ENCODE data around the gene LMO7.

Gene LMO7

GRCh38 chr13:75705395-75705794 is 69.3 kb downstream of the LMO7 start:
- no peak overlapping the region for H2BK120ac ChIP-seq (ENCODE audit: low read depth, low read length)
- no peak overlapping the region for H3K18ac ChIP-seq (ENCODE audit: low read length)
- H3K27me3 ChIP-seq (ENCODE audit: control insufficient read depth in 3 of 3, insufficient read depth in 3 of 3, low read depth in 1 of 3, low read length in 3 of 3), result no peaks in the 10 kb centered on the region
- no peaks in the 10 kb centered on the region for H3K36me3 ChIP-seq (replicated peaks in 1 of 2; ENCODE audit: control insufficient read depth in 2 of 2, insufficient read depth in 2 of 2, low read length in 2 of 2)
- no peak overlapping the region for H3K4me2 ChIP-seq (ENCODE audit: insufficient read depth, low read length, poor library complexity, severe bottlenecking)
- no peak for DNase-seq (ENCODE audit: low spot score)
- no peak overlapping the region for H2AK5ac ChIP-seq (ENCODE audit: low read depth, low read length)
- H2BK12ac ChIP-seq (ENCODE audit: low read length), result no peak overlapping the region
- H3K9ac ChIP-seq (ENCODE audit: low read depth, low read length, poor library complexity), result no peak overlapping the region
- no CpG with 5 or more reads among the region's 1 CpG for WGBS, 2 donors (ENCODE audit: extremely low coverage in 2 of 2, insufficient read length in 2 of 2, insufficient replicate concordance in 1 of 2)
- H3K9me3 ChIP-seq (replicated peaks in 1 of 2; ENCODE audit: control insufficient read depth in 2 of 2, insufficient read depth in 1 of 2, low read depth in 1 of 2, low read length in 2 of 2), result peaks cover 0 to 2% of the 10 kb centered on the region in 2 donors
- no peak overlapping the region for H2BK5ac ChIP-seq (ENCODE audit: low read length)
- H2AFZ ChIP-seq (ENCODE audit: low read length), result no peak overlapping the region
- H3K23ac ChIP-seq (ENCODE audit: low read depth, low read length, poor library complexity), result no peak overlapping the region
- H4K8ac ChIP-seq (ENCODE audit: low read depth, low read length), result no peak overlapping the region
- no peak overlapping the region for H3K4ac ChIP-seq (ENCODE audit: low read length)
- H4K91ac ChIP-seq (ENCODE audit: low read depth, low read length, poor library complexity), result no peak overlapping the region
- H3K4me3 ChIP-seq (ENCODE audit: low read length in 2 of 2), result no peak overlapping the region
- no peaks in the 10 kb centered on the region for H3K4me1 ChIP-seq (ENCODE audit: control insufficient read depth in 2 of 2, insufficient read depth in 1 of 2, low read depth in 1 of 2, low read length in 2 of 2)
- H3K79me1 ChIP-seq (ENCODE audit: low read depth, low read length), result no peaks in the 10 kb centered on the region
- H2BK15ac ChIP-seq (ENCODE audit: low read length), result no peak overlapping the region
- H3K14ac ChIP-seq (ENCODE audit: low read length), result no peak overlapping the region
- no peak overlapping the region for H3K27ac ChIP-seq (replicated peaks; ENCODE audit: low read length)

DNA sequence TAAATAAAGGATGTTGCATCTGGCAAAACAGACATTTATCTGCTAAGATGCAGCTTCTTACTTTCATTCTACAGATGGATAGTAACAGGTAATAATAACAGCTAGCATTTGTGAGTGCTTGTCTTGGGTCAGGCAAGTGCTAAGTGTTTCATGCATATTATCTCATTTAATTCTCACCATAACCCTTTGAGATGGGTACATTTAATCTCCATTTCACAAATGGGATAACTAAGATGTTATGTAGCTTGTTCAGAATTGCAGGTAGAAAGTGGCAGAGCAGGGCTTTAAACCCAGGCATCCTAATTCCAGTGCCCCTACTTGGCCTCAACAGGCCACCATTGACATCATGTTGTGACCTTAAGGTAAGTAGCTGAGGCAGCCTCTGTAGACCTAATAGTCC is 69.8 kb downstream of the LMO7 start:
- Histone ChIP-seq H3K4ac (ENCODE audit: low read length) (no peak overlapping the region), H3K18ac (ENCODE audit: low read length) (no peak overlapping the region), H2AFZ (ENCODE audit: low read length) (no peak overlapping the region), H2BK15ac (ENCODE audit: low read length) (no peak overlapping the region), H4K8ac (ENCODE audit: low read depth, low read length) (no peak overlapping the region), H3K79me1 (ENCODE audit: low read depth, low read length) (no peaks in the 10 kb centered on the region), H2BK120ac (ENCODE audit: low read depth, low read length) (no peak overlapping the region), H3K9me3 (replicated peaks in 1 of 2; ENCODE audit: control insufficient read depth in 2 of 2, insufficient read depth in 1 of 2, low read depth in 1 of 2, low read length in 2 of 2) (no peaks in the 10 kb centered on the region), H3K36me3 (replicated peaks in 1 of 2; ENCODE audit: control insufficient read depth in 2 of 2, insufficient read depth in 2 of 2, low read length in 2 of 2) (no peaks in the 10 kb centered on the region), H3K9ac (ENCODE audit: low read depth, low read length, poor library complexity) (no peak overlapping the region), H3K4me1 (ENCODE audit: control insufficient read depth in 2 of 2, insufficient read depth in 1 of 2, low read depth in 1 of 2, low read length in 2 of 2) (no peaks in the 10 kb centered on the region), H2BK5ac (ENCODE audit: low read length) (no peak overlapping the region), H3K27me3 (ENCODE audit: control insufficient read depth in 3 of 3, insufficient read depth in 3 of 3, low read depth in 1 of 3, low read length in 3 of 3) (no peaks in the 10 kb centered on the region), H3K4me2 (ENCODE audit: insufficient read depth, low read length, poor library complexity, severe bottlenecking) (no peak overlapping the region), H2AK5ac (ENCODE audit: low read depth, low read length) (no peak overlapping the region), H4K91ac (ENCODE audit: low read depth, low read length, poor library complexity) (no peak overlapping the region), H3K23ac (ENCODE audit: low read depth, low read length, poor library complexity) (no peak overlapping the region), H3K4me3 (ENCODE audit: low read length in 2 of 2) (no peak overlapping the region), H2BK12ac (ENCODE audit: low read length) (no peak overlapping the region), H3K14ac (ENCODE audit: low read length) (no peak overlapping the region), H3K27ac (replicated peaks; ENCODE audit: low read length) (no peak overlapping the region)
- DNase-seq (ENCODE audit: low spot score), result no peak

GRCh38 chr13:75713852-75714251 is 77.7 kb downstream of the LMO7 start:
- no peak overlapping the region for H4K8ac ChIP-seq (ENCODE audit: low read depth, low read length)
- no peak overlapping the region for H2BK120ac ChIP-seq (ENCODE audit: low read depth, low read length)
- no peaks in the 10 kb centered on the region for H3K9me3 ChIP-seq (replicated peaks in 1 of 2; ENCODE audit: control insufficient read depth in 2 of 2, insufficient read depth in 1 of 2, low read depth in 1 of 2, low read length in 2 of 2)
- no peaks in the 10 kb centered on the region for H3K36me3 ChIP-seq (replicated peaks in 1 of 2; ENCODE audit: control insufficient read depth in 2 of 2, insufficient read depth in 2 of 2, low read length in 2 of 2)
- no peak overlapping the region for H3K4me3 ChIP-seq (ENCODE audit: low read length in 2 of 2)
- WGBS, 2 donors (ENCODE audit: extremely low coverage in 2 of 2, insufficient read length in 2 of 2, insufficient replicate concordance in 1 of 2), result no CpG with 5 or more reads among the region's 2 CpGs
- H3K4ac ChIP-seq (ENCODE audit: low read length), result no peak overlapping the region
- H2BK15ac ChIP-seq (ENCODE audit: low read length), result no peak overlapping the region
- no peaks in the 10 kb centered on the region for H3K27me3 ChIP-seq (ENCODE audit: control insufficient read depth in 3 of 3, insufficient read depth in 3 of 3, low read depth in 1 of 3, low read length in 3 of 3)
- H3K27ac ChIP-seq (replicated peaks; ENCODE audit: low read length), result no peak overlapping the region
- H2BK12ac ChIP-seq (ENCODE audit: low read length), result no peak overlapping the region
- no peak for DNase-seq (ENCODE audit: low spot score)
- no peaks in the 10 kb centered on the region for H3K79me1 ChIP-seq (ENCODE audit: low read depth, low read length)
- H3K9ac ChIP-seq (ENCODE audit: low read depth, low read length, poor library complexity), result no peak overlapping the region
- H3K23ac ChIP-seq (ENCODE audit: low read depth, low read length, poor library complexity), result no peak overlapping the region
- H2AFZ ChIP-seq (ENCODE audit: low read length), result no peak overlapping the region
- no peaks in the 10 kb centered on the region for H3K4me1 ChIP-seq (ENCODE audit: control insufficient read depth in 2 of 2, insufficient read depth in 1 of 2, low read depth in 1 of 2, low read length in 2 of 2)
- H4K91ac ChIP-seq (ENCODE audit: low read depth, low read length, poor library complexity), result no peak overlapping the region
- no peak overlapping the region for H2BK5ac ChIP-seq (ENCODE audit: low read length)
- H2AK5ac ChIP-seq (ENCODE audit: low read depth, low read length), result no peak overlapping the region
- no peak overlapping the region for H3K18ac ChIP-seq (ENCODE audit: low read length)
- H3K4me2 ChIP-seq (ENCODE audit: insufficient read depth, low read length, poor library complexity, severe bottlenecking), result no peak overlapping the region
- no peak overlapping the region for H3K14ac ChIP-seq (ENCODE audit: low read length)

GRCh38 chr13:75715601-75716523 is 79.7 kb downstream of the LMO7 start:
- H3K18ac ChIP-seq (ENCODE audit: low read length), result no peak overlapping the region

More at GRCh38 chr13:75715601-75716523, 79.7 kb downstream of the LMO7 start:
- no peak overlapping the region for H2BK120ac ChIP-seq (ENCODE audit: low read depth, low read length)
- no peak overlapping the region for H2BK15ac ChIP-seq (ENCODE audit: low read length)
- H3K9me3 ChIP-seq (replicated peaks in 1 of 2; ENCODE audit: control insufficient read depth in 2 of 2, insufficient read depth in 1 of 2, low read depth in 1 of 2, low read length in 2 of 2), result no peaks in the 10 kb centered on the region
- no peak overlapping the region for H3K23ac ChIP-seq (ENCODE audit: low read depth, low read length, poor library complexity)
- H4K91ac ChIP-seq (ENCODE audit: low read depth, low read length, poor library complexity), result no peak overlapping the region
- no peak overlapping the region for H3K9ac ChIP-seq (ENCODE audit: low read depth, low read length, poor library complexity)
- no peaks in the 10 kb centered on the region for H3K4me1 ChIP-seq (ENCODE audit: control insufficient read depth in 2 of 2, insufficient read depth in 1 of 2, low read depth in 1 of 2, low read length in 2 of 2)
- H3K27ac ChIP-seq (replicated peaks; ENCODE audit: low read length), result no peak overlapping the region
- no peak overlapping the region for H2AK5ac ChIP-seq (ENCODE audit: low read depth, low read length)
- H3K79me1 ChIP-seq (ENCODE audit: low read depth, low read length), result no peaks in the 10 kb centered on the region
- no peak overlapping the region for H3K14ac ChIP-seq (ENCODE audit: low read length)
- no peak overlapping the region for H3K4ac ChIP-seq (ENCODE audit: low read length)
- DNase-seq (ENCODE audit: low spot score), result no peak
- H2BK5ac ChIP-seq (ENCODE audit: low read length), result no peak overlapping the region
- H2AFZ ChIP-seq (ENCODE audit: low read length), result no peak overlapping the region
- H3K36me3 ChIP-seq (replicated peaks in 1 of 2; ENCODE audit: control insufficient read depth in 2 of 2, insufficient read depth in 2 of 2, low read length in 2 of 2), result no peaks in the 10 kb centered on the region
- H3K4me2 ChIP-seq (ENCODE audit: insufficient read depth, low read length, poor library complexity, severe bottlenecking), result no peak overlapping the region
- no peaks in the 10 kb centered on the region for H3K27me3 ChIP-seq (ENCODE audit: control insufficient read depth in 3 of 3, insufficient read depth in 3 of 3, low read depth in 1 of 3, low read length in 3 of 3)
- H4K8ac ChIP-seq (ENCODE audit: low read depth, low read length), result no peak overlapping the region
- H3K4me3 ChIP-seq (ENCODE audit: low read length in 2 of 2), result no peak overlapping the region
- WGBS, 2 donors (ENCODE audit: extremely low coverage in 2 of 2, insufficient read length in 2 of 2, insufficient replicate concordance in 1 of 2), result no CpG with 5 or more reads among the region's 6 CpGs
- no peak overlapping the region for H2BK12ac ChIP-seq (ENCODE audit: low read length)
